ENCODE results near the gene TAS1R3. TPM values are rescaled to one million over a fixed set of nuclear protein-coding genes. Genes with fewer than 3 reads are reported as not detected.

TAS1R3 gene
- total RNA-seq, 3 donors from 2014 or later, result 0.57 to 1.1 (median 0.96) TPM

DNA sequence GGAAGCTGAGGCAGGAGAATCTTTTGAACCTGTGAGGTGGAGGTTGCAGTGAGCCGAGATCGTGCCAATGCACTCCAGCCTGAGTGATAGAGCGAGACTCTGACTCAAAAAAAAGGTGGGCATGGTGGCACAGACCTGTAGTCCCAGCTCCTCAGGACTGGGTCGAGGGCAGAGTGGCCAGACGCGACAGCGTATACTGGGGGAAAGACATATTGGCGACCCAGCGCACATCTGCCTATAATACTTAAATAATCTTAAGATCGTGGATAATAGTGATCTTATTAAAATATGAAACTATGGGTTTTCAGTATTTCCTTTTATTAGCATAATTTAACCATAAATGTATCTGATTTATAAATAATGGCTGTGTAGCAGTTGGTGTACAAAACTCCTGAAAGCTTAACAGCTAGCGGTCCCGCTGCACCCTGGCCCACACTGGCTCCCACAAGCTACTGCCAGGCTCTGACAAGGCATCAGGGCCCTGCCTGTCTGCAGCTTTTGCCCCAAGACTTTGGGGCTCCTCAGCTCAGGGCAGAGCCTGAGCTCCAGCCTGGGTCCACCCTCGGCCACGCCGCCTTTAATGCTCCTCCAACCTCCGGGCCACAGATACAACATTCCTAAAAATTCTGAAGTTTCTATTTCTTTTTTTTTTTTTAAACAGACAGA, 46.6 kb downstream of the TAS1R3 start:
- no peaks in the 10 kb centered on the region for H3K9me3 ChIP-seq
- no peak overlapping the region for H3K4me3 ChIP-seq
- no peaks in the 10 kb centered on the region for H3K36me3 ChIP-seq (ENCODE audit: low read depth)
- ATAC-seq, result no peak
- TF ChIP-seq, protein P1, sequence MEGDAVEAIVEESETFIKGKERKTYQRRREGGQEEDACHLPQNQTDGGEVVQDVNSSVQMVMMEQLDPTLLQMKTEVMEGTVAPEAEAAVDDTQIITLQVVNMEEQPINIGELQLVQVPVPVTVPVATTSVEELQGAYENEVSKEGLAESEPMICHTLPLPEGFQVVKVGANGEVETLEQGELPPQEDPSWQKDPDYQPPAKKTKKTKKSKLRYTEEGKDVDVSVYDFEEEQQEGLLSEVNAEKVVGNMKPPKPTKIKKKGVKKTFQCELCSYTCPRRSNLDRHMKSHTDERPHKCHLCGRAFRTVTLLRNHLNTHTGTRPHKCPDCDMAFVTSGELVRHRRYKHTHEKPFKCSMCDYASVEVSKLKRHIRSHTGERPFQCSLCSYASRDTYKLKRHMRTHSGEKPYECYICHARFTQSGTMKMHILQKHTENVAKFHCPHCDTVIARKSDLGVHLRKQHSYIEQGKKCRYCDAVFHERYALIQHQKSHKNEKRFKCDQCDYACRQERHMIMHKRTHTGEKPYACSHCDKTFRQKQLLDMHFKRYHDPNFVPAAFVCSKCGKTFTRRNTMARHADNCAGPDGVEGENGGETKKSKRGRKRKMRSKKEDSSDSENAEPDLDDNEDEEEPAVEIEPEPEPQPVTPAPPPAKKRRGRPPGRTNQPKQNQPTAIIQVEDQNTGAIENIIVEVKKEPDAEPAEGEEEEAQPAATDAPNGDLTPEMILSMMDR (IDR thresholded peaks at IDR 0.05), result no peak
- H3K4me1 ChIP-seq (ENCODE audit: low read depth), result peaks cover 18% of the 10 kb centered on the region
- intact Hi-C loops (cut with DNase I, micrococcal nuclease), result no loop called here
- no peak for DNase-seq

GRCh38 chr1:1380860-1381259, 49.8 kb downstream of the TAS1R3 start:
- no peaks in the 10 kb centered on the region for H3K9me3 ChIP-seq
- no peak overlapping the region for H3K4me3 ChIP-seq
- intact Hi-C loops (cut with DNase I, micrococcal nuclease), result no loop called here
- ATAC-seq (no peak), DNase-seq (peak in 1 of 3 donors; percentile 53)
- peaks cover 3% of the 10 kb centered on the region for H3K4me1 ChIP-seq (ENCODE audit: low read depth)
- TF ChIP-seq, protein P1 (IDR thresholded peaks at IDR 0.05), result no peak
- peaks cover 1% of the 10 kb centered on the region for H3K36me3 ChIP-seq (ENCODE audit: low read depth)

DNA sequence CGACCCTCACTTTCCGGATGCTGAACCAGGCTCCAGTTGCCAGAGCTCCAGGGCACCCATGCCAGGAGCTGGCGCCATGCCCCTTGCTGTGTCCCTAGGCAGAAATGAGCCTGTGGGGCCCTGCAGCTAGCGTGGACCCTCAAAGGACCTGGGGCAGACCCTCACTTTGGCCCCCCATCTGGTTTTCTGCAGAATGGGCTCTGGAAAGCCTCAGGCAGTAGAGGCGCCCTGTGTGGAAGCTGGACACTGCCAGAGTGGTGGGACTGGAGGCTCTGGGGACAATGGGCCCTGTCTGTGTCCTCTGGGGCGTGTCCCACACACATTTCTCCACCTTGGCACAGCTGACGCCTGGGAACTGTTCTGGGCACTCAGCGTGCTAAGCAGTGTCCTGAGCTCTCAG, 50.2 kb downstream of the TAS1R3 start:
- ATAC-seq (no peak), DNase-seq (no peak)
- no peaks in the 10 kb centered on the region for H3K4me1 ChIP-seq (ENCODE audit: low read depth)
- intact Hi-C loops (cut with DNase I, micrococcal nuclease), result no loop called here
- no peak overlapping the region for H3K4me3 ChIP-seq
- TF ChIP-seq, protein P1 (IDR thresholded peaks at IDR 0.05), result no peak
- H3K9me3 ChIP-seq, result no peaks in the 10 kb centered on the region
- peaks cover 6% of the 10 kb centered on the region for H3K36me3 ChIP-seq (ENCODE audit: low read depth)

Small RNA genes within 50 kb of the gene (microRNA-seq; reads per million reads assigned to microRNA genes)
- 1.2 reads per million for gene MIR6726
- not detected for gene MIR6727
- not detected for gene MIR6808

Other genes with a start within 250 kb of the TAS1R3 start
- gene C1orf159, start 215.2 kb upstream of the TAS1R3 start, total RNA-seq, result 10 to 100 TPM; 18.4 to 25.3 (median 24.0) TPM
- 1 to 10 TPM in 2 of 3 donors, under 1 TPM in 1; 0.32 to 4.4 (median 1.8) TPM for gene TTLL10, start 157.4 kb upstream of the TAS1R3 start, total RNA-seq
- gene TNFRSF18, start 124.7 kb upstream of the TAS1R3 start, total RNA-seq, result 1 to 10 TPM; 1.6 to 2.2 (median 2.2) TPM
- 1 to 10 TPM in 1 of 3 donors, under 1 TPM in 2; 0.69 to 1.2 (median 0.80) TPM for gene TNFRSF4, start 117.1 kb upstream of the TAS1R3 start, total RNA-seq
- 100 to 1,000 TPM; 169 to 257 (median 226) TPM for gene SDF4, start 99.3 kb upstream of the TAS1R3 start, total RNA-seq
- gene B3GALT6, start 99.0 kb upstream of the TAS1R3 start, total RNA-seq, result 10 to 100 TPM in 1 of 3 donors, 1 to 10 TPM in 2; 7.3 to 12.5 (median 9.0) TPM
- gene C1QTNF12, start 84.6 kb upstream of the TAS1R3 start, total RNA-seq, result 10 to 100 TPM; 21.5 to 54.0 (median 36.5) TPM
- gene UBE2J2, start 57.4 kb upstream of the TAS1R3 start, total RNA-seq, result 10 to 100 TPM; 49.8 to 65.8 (median 61.1) TPM
- gene SCNN1D, start 50.8 kb upstream of the TAS1R3 start, total RNA-seq, result 1 to 10 TPM; 3.5 to 5.4 (median 4.5) TPM
- 10 to 100 TPM; 42.1 to 76.9 (median 44.8) TPM for gene ACAP3, start 23.4 kb upstream of the TAS1R3 start, total RNA-seq
- gene PUSL1, start 22.7 kb upstream of the TAS1R3 start, total RNA-seq, result 10 to 100 TPM; 12.4 to 15.9 (median 15.4) TPM
- gene INTS11, start 6.6 kb upstream of the TAS1R3 start, total RNA-seq, result 100 to 1,000 TPM in 1 of 3 donors, 10 to 100 TPM in 2; 89.9 to 127 (median 95.5) TPM
- gene CPTP, start 6.5 kb upstream of the TAS1R3 start, total RNA-seq, result 10 to 100 TPM; 41.2 to 77.9 (median 55.5) TPM
- gene DVL1, start 18.1 kb downstream of the TAS1R3 start, total RNA-seq, result 10 to 100 TPM; 51.7 to 95.3 (median 73.1) TPM
- 10 to 100 TPM in 2 of 3 donors, 1 to 10 TPM in 1; 6.8 to 62.1 (median 20.8) TPM for gene MXRA8, start 27.3 kb downstream of the TAS1R3 start, total RNA-seq
- gene AURKAIP1, start 43.9 kb downstream of the TAS1R3 start, total RNA-seq, result 100 to 1,000 TPM; 150 to 180 (median 177) TPM
- 100 to 1,000 TPM; 123 to 172 (median 151) TPM for gene CCNL2, start 68.1 kb downstream of the TAS1R3 start, total RNA-seq
- gene MRPL20, start 76.0 kb downstream of the TAS1R3 start, total RNA-seq, result 100 to 1,000 TPM in 2 of 3 donors, 10 to 100 TPM in 1; 75.7 to 106 (median 105) TPM
- gene ANKRD65, start 90.0 kb downstream of the TAS1R3 start, total RNA-seq, result 10 to 100 TPM in 1 of 3 donors, 1 to 10 TPM in 1, under 1 TPM in 1; 0.81 to 11.3 (median 1.9) TPM
- gene VWA1, start 104.4 kb downstream of the TAS1R3 start, total RNA-seq, result 10 to 100 TPM; 38.5 to 89.4 (median 74.3) TPM
- gene ATAD3C, start 118.4 kb downstream of the TAS1R3 start, total RNA-seq, result 1 to 10 TPM in 1 of 3 donors, under 1 TPM in 2; 0.35 to 1.4 (median 0.55) TPM
- 10 to 100 TPM; 22.8 to 30.9 (median 25.4) TPM for gene ATAD3B, start 140.5 kb downstream of the TAS1R3 start, total RNA-seq
- 10 to 100 TPM; 18.8 to 35.1 (median 20.8) TPM for gene ATAD3A, start 180.9 kb downstream of the TAS1R3 start, total RNA-seq
- 10 to 100 TPM in 1 of 3 donors, 1 to 10 TPM in 1, not detected in 1; 1.5 to 12.2 TPM for gene TMEM240, start 209.3 kb downstream of the TAS1R3 start, total RNA-seq
- gene SSU72, start 243.6 kb downstream of the TAS1R3 start, total RNA-seq, result 100 to 1,000 TPM; 117 to 123 (median 120) TPM

Data from mucosa of descending colon (tissue), 3 donors.